ENCODE measurements around the gene CNTNAP4. TPM values are rescaled to one million over a fixed set of nuclear protein-coding genes. Genes with fewer than 3 reads are reported as not detected.
A peak's percentile ranks its signal among the peaks of the same experiment; 100 is the strongest.

The CNTNAP4 gene
- total and polyA plus RNA-seq, 2 of the 8 experiments (the other 6 are each of a cell fraction or from before 2014, with no cell fraction given) = not detected

DNA sequence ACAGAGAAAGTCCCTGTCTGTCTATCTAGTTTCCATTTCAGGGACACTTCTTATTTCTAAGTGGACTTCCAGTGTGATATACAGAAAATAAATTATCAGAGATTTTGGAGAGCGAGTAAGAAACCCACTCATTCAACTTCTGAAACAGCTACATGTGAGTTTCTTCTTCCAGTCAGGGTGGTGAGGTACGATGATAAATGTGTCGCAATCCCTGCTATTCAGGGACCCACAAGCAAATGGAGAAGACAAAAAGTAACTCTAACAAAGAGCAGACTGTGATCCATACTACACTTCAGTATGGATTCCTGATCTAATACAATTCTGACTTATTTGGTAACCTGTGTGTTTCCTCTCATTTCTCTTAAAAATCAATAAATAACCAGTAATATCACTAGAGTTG is 16.8 kb downstream of the CNTNAP4 start:
- H3K36me3 ChIP-seq (ENCODE audit: control insufficient read depth in 2 of 4, insufficient read depth in 4 of 4, low read length in 3 of 4) = no peaks in the 10 kb centered on the region
- ChIA-PET POLR2A (ENCODE audit: partially characterized antibody) (no interaction called here), CTCF (ENCODE audit: partially characterized antibody) (interaction anchor here (1.4 to 1.7 kb wide), 2 partner anchors 15 to 28 kb away, joined by 4 read pairs; no protein-coding TSS in a partner anchor)
- H3K9ac ChIP-seq (replicated peaks in 1 of 4; ENCODE audit: extremely low read depth in 1 of 4, low read depth in 3 of 4, low read length in 3 of 4) = no peak overlapping the region
- WGBS, 2 experiments (ENCODE audit: extremely low coverage in 1 of 2, insufficient coverage in 1 of 2, insufficient read length in 1 of 2, insufficient replicate concordance in 2 of 2, low coverage in 1 of 2, low lambda C conversion rate in 2 of 2, missing lambda C conversion rate in 1 of 2) = 82% methylated on average over 3 of the region's 3 CpGs; no CpG with 5 or more reads in 1 of the 2 experiments
- no peak overlapping the region for H2BK120ac ChIP-seq (replicated peaks; ENCODE audit: low read depth, low read length)
- no peaks in the 10 kb centered on the region for H3K4me1 ChIP-seq (replicated peaks in 1 of 4; ENCODE audit: control insufficient read depth in 3 of 4, insufficient read depth in 4 of 4, low read length in 3 of 4)
- H2BK5ac ChIP-seq (ENCODE audit: low read depth, low read length) = no peak overlapping the region
- no peaks in the 10 kb centered on the region; the same call in 1 of the 2 replicates for H3K23me2 ChIP-seq (ENCODE audit: low read depth, low read length)
- no peak overlapping the region for H3K18ac ChIP-seq (ENCODE audit: extremely low read depth, low read length)
- FAIRE-seq (no peak), DNase-seq (ENCODE audit: low read depth in 1 of 2, low spot score in 2 of 2) (no peak)
- peak; percentile 78 for TF ChIP-seq CEBPB (IDR thresholded peaks at IDR 0.05; ENCODE audit: low read depth, low read length)
- no peak for TF ChIP-seq MAFK (IDR thresholded peaks at IDR 0.05; ENCODE audit: low read depth, low read length)
- no peak for TF ChIP-seq SIN3A (conservative IDR thresholded peaks at IDR 0.05 in 1 of 2, IDR thresholded peaks at IDR 0.05 in 1 of 2; ENCODE audit: low read depth in 1 of 2, low read length in 2 of 2)
- H3K27me3 ChIP-seq (replicated peaks in 1 of 4; ENCODE audit: control insufficient read depth in 3 of 4, extremely low read depth in 1 of 4, insufficient read depth in 3 of 4, low read length in 3 of 4) = no peaks in the 10 kb centered on the region
- no peak overlapping the region for H3K56ac ChIP-seq (replicated peaks; ENCODE audit: insufficient read length, low read depth, low read length)
- no peak overlapping the region for H2AK5ac ChIP-seq (ENCODE audit: low read depth, low read length)
- H3K9me3 ChIP-seq (ENCODE audit: insufficient read depth in 2 of 2, low read depth in 1 of 2, low read length in 1 of 2) = no peaks in the 10 kb centered on the region
- H3K4me3 ChIP-seq (ENCODE audit: extremely low read depth in 1 of 4, insufficient read depth in 2 of 4, low read depth in 3 of 4, low read length in 4 of 4) = no peak overlapping the region
- no peak overlapping the region for H2AFZ ChIP-seq (ENCODE audit: low read length)
- no peak overlapping the region for H4K5ac ChIP-seq (ENCODE audit: insufficient read length, low read depth, low read length)
- no peak overlapping the region for H3K14ac ChIP-seq (ENCODE audit: insufficient read length)
- no peak overlapping the region for H3K4me2 ChIP-seq (ENCODE audit: insufficient read depth in 1 of 2, low read depth in 2 of 2, low read length in 2 of 2)
- H3K23ac ChIP-seq (ENCODE audit: insufficient read length) = no peak overlapping the region
- H3K79me1 ChIP-seq (ENCODE audit: low read depth, low read length) = no peaks in the 10 kb centered on the region
- H3K4ac ChIP-seq (replicated peaks; ENCODE audit: insufficient read length, low read depth, low read length) = no peak overlapping the region
- no peaks in the 10 kb centered on the region for H3K79me2 ChIP-seq (ENCODE audit: control insufficient read depth in 1 of 2, insufficient read depth in 2 of 2, low read length in 2 of 2)
- no peak overlapping the region for H4K8ac ChIP-seq (ENCODE audit: extremely low read depth, insufficient read depth, low read length)
- no peak overlapping the region for H3K27ac ChIP-seq (ENCODE audit: low read depth, low read length)
- H4K20me1 ChIP-seq (replicated peaks in 1 of 2; ENCODE audit: control insufficient read depth in 1 of 2, insufficient read depth in 2 of 2, low read length in 2 of 2) = no peaks in the 10 kb centered on the region
- H2BK12ac ChIP-seq (ENCODE audit: low read depth, low read length) = no peak overlapping the region
- H2BK20ac ChIP-seq (ENCODE audit: low read length) = no peak overlapping the region
- H4K91ac ChIP-seq (replicated peaks; ENCODE audit: insufficient read length, low read length) = no peak overlapping the region
- no peak overlapping the region for H2BK15ac ChIP-seq (ENCODE audit: low read length)
